ENCODE results near the gene ZBTB7A.

GRCh38 chr19:4101496-4101770, 34.7 kb upstream of the ZBTB7A start:
- TF ChIP-seq CTCF (IDR thresholded peaks at IDR 0.05; ENCODE audit: borderline replicate concordance, extremely low read depth, low read length, poor library complexity, severe bottlenecking): no peak
- no peak for TF ChIP-seq EZH2 (IDR thresholded peaks at IDR 0.05; ENCODE audit: borderline replicate concordance, low read depth, low read length, severe bottlenecking)

All from DND-41 (cell line).